WTC11 (cell line): ENCODE data around the gene PPP1R12B.

ENCODE experiments used
- ARID4B ChIP-seq: sonication (generic); formaldehyde crosslinking; IDR thresholded peaks from 2 replicates; pipeline ENCODE4 v1.8.0; 2023; ENCODE audit warnings: missing genetic modification reagents, mild to moderate bottlenecking, borderline replicate concordance
- ATF2 ChIP-seq: sonication (generic); formaldehyde crosslinking; IDR thresholded peaks from 2 replicates; pipeline ENCODE4 v1.8.1; 2022; ENCODE audit warnings: low read depth, missing genetic modification reagents, borderline replicate concordance
- CREB1 ChIP-seq: sonication (generic); formaldehyde crosslinking; IDR thresholded peaks from 2 replicates; pipeline ENCODE4 v1.8.0; 2023; ENCODE audit warnings: mild to moderate bottlenecking, missing genetic modification reagents
- ESRRA ChIP-seq: sonication (generic); formaldehyde crosslinking; IDR thresholded peaks from 2 replicates; pipeline ENCODE4 v1.8.1; 2022; ENCODE audit warnings: mild to moderate bottlenecking, missing genetic modification reagents, borderline replicate concordance
- FOXJ3 ChIP-seq: sonication (generic); formaldehyde crosslinking; IDR thresholded peaks from 2 replicates; pipeline ENCODE4 v1.9.0; 2021; ENCODE audit warnings: missing genetic modification reagents, mild to moderate bottlenecking, borderline replicate concordance
- GABPB1 ChIP-seq: sonication (generic); formaldehyde crosslinking; IDR thresholded peaks from 2 replicates; pipeline ENCODE4 v1.8.1; 2023; ENCODE audit warnings: mild to moderate bottlenecking, missing genetic modification reagents
- MAX ChIP-seq: sonication (generic); formaldehyde crosslinking; IDR thresholded peaks from 2 replicates; pipeline ENCODE4 v1.8.0; 2022; ENCODE audit warnings: mild to moderate bottlenecking, missing genetic modification reagents
- NFYB ChIP-seq: sonication (generic); formaldehyde crosslinking; conservative IDR thresholded peaks from 2 replicates; pipeline ENCODE4 v1.8.0; 2022; ENCODE audit warnings: low read depth, missing genetic modification reagents
- NR2C2 ChIP-seq: sonication (generic); formaldehyde crosslinking; IDR thresholded peaks from 2 replicates; pipeline ENCODE4 v1.8.0; 2022; ENCODE audit warnings: mild to moderate bottlenecking, missing genetic modification reagents
- TF ChIP-seq, protein P1 (sequence below): fragments of 200-600 bp; IDR thresholded peaks from 2 replicates; pipeline ENCODE4 v1.8.0; 2022; ENCODE audit warnings: antibody characterized with exemption
- TF ChIP-seq, protein P2 (sequence below): sonication (generic); formaldehyde crosslinking; IDR thresholded peaks from 2 replicates; pipeline ENCODE4 v1.8.1; 2023; ENCODE audit warnings: mild to moderate bottlenecking, missing genetic modification reagents, borderline replicate concordance

DNA sequence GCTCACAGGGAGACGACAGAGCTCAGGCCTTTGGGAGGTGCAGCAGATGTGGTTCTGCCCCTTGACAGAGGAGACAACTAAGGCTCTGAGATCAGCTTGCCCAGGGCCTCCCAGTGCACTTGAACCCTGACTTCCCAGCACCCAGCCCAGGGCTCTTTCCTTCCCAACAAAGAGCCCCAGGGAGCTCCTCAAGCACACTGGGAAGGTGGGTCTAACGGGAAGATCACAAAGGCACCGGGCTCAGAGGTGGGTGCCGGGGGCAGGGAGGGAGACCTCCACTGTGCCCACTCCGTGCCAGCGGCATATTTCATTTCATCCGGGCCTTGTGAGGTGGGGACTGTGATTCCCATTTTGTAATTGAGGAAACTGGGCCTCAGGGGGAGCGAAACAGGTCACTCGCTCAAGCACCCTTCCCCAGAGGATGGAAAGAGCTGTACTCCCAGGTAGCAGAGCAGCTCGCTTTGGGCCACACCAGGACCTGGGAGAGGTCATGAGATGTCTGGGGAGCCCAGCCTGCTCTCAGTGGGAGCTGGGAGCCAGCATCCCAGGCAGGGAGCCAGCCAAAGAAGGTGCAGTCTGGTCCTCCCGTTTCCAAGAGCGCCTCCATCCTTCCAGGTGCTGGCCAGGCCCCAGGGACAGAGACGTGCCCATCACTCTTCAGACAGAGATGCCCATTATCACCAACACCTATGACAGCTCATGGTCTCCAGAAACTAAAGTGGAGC lies 279.5 kb downstream of the PPP1R12B start:
- TF ChIP-seq, protein P1, sequence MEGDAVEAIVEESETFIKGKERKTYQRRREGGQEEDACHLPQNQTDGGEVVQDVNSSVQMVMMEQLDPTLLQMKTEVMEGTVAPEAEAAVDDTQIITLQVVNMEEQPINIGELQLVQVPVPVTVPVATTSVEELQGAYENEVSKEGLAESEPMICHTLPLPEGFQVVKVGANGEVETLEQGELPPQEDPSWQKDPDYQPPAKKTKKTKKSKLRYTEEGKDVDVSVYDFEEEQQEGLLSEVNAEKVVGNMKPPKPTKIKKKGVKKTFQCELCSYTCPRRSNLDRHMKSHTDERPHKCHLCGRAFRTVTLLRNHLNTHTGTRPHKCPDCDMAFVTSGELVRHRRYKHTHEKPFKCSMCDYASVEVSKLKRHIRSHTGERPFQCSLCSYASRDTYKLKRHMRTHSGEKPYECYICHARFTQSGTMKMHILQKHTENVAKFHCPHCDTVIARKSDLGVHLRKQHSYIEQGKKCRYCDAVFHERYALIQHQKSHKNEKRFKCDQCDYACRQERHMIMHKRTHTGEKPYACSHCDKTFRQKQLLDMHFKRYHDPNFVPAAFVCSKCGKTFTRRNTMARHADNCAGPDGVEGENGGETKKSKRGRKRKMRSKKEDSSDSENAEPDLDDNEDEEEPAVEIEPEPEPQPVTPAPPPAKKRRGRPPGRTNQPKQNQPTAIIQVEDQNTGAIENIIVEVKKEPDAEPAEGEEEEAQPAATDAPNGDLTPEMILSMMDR: no peak
- TF ChIP-seq ATF2 (CRISPR knock-in tag) (no peak), MAX (CRISPR knock-in tag) (no peak), CREB1 (CRISPR knock-in tag) (no peak), GABPB1 (CRISPR knock-in tag) (no peak), ARID4B (no peak), NR2C2 (CRISPR knock-in tag) (no peak), NFYB (CRISPR knock-in tag) (no peak), FOXJ3 (CRISPR knock-in tag) (no peak), ESRRA (no peak)
- TF ChIP-seq, protein P2, sequence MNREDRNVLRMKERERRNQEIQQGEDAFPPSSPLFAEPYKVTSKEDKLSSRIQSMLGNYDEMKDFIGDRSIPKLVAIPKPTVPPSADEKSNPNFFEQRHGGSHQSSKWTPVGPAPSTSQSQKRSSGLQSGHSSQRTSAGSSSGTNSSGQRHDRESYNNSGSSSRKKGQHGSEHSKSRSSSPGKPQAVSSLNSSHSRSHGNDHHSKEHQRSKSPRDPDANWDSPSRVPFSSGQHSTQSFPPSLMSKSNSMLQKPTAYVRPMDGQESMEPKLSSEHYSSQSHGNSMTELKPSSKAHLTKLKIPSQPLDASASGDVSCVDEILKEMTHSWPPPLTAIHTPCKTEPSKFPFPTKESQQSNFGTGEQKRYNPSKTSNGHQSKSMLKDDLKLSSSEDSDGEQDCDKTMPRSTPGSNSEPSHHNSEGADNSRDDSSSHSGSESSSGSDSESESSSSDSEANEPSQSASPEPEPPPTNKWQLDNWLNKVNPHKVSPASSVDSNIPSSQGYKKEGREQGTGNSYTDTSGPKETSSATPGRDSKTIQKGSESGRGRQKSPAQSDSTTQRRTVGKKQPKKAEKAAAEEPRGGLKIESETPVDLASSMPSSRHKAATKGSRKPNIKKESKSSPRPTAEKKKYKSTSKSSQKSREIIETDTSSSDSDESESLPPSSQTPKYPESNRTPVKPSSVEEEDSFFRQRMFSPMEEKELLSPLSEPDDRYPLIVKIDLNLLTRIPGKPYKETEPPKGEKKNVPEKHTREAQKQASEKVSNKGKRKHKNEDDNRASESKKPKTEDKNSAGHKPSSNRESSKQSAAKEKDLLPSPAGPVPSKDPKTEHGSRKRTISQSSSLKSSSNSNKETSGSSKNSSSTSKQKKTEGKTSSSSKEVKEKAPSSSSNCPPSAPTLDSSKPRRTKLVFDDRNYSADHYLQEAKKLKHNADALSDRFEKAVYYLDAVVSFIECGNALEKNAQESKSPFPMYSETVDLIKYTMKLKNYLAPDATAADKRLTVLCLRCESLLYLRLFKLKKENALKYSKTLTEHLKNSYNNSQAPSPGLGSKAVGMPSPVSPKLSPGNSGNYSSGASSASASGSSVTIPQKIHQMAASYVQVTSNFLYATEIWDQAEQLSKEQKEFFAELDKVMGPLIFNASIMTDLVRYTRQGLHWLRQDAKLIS: no peak
